WERI-Rb-1 (cell line): Measurements from ENCODE around the gene CHMP1B.

Experiments used
- DNase-seq: peaks from one replicate; pipeline ENCODE4 v3.0.0-alpha.2; 2020
- H3K27ac ChIP-seq: fragments of 250-450 bp; sonication (Bioruptor Pico); 2 replicates; pipeline ENCODE4 v1.5.1; 2020; ENCODE audit warnings: mild to moderate bottlenecking, moderate library complexity
- H3K27me3 ChIP-seq: fragments of 250-450 bp; sonication (Bioruptor Pico); 2 replicates; pipeline ENCODE4 v1.5.1; 2021; ENCODE audit warnings: mild to moderate bottlenecking, low read depth, moderate library complexity; ENCODE audit not compliant: insufficient read depth, severe bottlenecking
- H3K36me3 ChIP-seq: fragments of 250-450 bp; sonication (Bioruptor Pico); 2 replicates; pipeline ENCODE4 v1.5.1; 2020; ENCODE audit warnings: mild to moderate bottlenecking, moderate library complexity
- H3K4me3 ChIP-seq: 2 replicates; pipeline ENCODE4 v1.5.1; 2011; ENCODE audit warnings: low read depth, mild to moderate bottlenecking, control low read depth, low read length
- H3K9me3 ChIP-seq: fragments of 250-450 bp; sonication (Bioruptor Pico); 2 replicates; pipeline ENCODE4 v1.5.1; 2021; ENCODE audit warnings: mild to moderate bottlenecking, moderate library complexity; ENCODE audit not compliant: severe bottlenecking
- CTCF ChIP-seq: IDR thresholded peaks from 2 replicates; pipeline ENCODE4 v1.5.1; 2011; ENCODE audit warnings: low read depth, mild to moderate bottlenecking, control low read depth, inconsistent platforms, low read length

Gene CHMP1B

GRCh38 chr18:11872479-11873136 is 21.4 kb downstream of the CHMP1B start:
- Histone ChIP-seq H3K27me3 (no peaks in the 10 kb centered on the region), H3K4me3 (no peak overlapping the region), H3K36me3 (no peaks in the 10 kb centered on the region), H3K9me3 (peaks cover 7% of the 10 kb centered on the region), H3K27ac (no peak overlapping the region)
- TF ChIP-seq CTCF: peak; percentile 35; the same call in 1 of the 2 replicates
- no peak for DNase-seq

GRCh38 chr18:11873670-11874340 is 22.6 kb downstream of the CHMP1B start:
- H3K4me3 ChIP-seq: no peak overlapping the region
- no peak for DNase-seq
- TF ChIP-seq CTCF: no peak
- no peak overlapping the region for H3K27ac ChIP-seq
- H3K36me3 ChIP-seq: no peaks in the 10 kb centered on the region
- H3K27me3 ChIP-seq: no peaks in the 10 kb centered on the region
- H3K9me3 ChIP-seq: peaks cover 7% of the 10 kb centered on the region

GRCh38 chr18:11874676-11875075 is 23.5 kb downstream of the CHMP1B start:
- DNase-seq: no peak
- H3K27me3 ChIP-seq: no peaks in the 10 kb centered on the region
- no peaks in the 10 kb centered on the region for H3K36me3 ChIP-seq
- no peak overlapping the region for H3K27ac ChIP-seq
- H3K9me3 ChIP-seq: peaks cover 7% of the 10 kb centered on the region
- H3K4me3 ChIP-seq: no peak overlapping the region
- no peak for TF ChIP-seq CTCF

GRCh38 chr18:11877497-11878135 is 26.4 kb downstream of the CHMP1B start:
- DNase-seq: no peak
- Histone ChIP-seq H3K36me3 (no peaks in the 10 kb centered on the region), H3K9me3 (peaks cover 7% of the 10 kb centered on the region), H3K27ac (no peak overlapping the region), H3K27me3 (no peaks in the 10 kb centered on the region), H3K4me3 (no peak overlapping the region)
- no peak for TF ChIP-seq CTCF

GRCh38 chr18:11880586-11881304 is 29.5 kb downstream of the CHMP1B start:
- Histone ChIP-seq H3K4me3 (no peak overlapping the region), H3K27ac (no peak overlapping the region), H3K36me3 (no peaks in the 10 kb centered on the region), H3K9me3 (peaks cover 3% of the 10 kb centered on the region), H3K27me3 (no peaks in the 10 kb centered on the region)
- DNase-seq: no peak
- no peak for TF ChIP-seq CTCF
